Right ventricle myocardium inferior (tissue), 1 donor: ENCODE data around the gene MYCBP. TPM values are rescaled to one million over a fixed set of nuclear protein-coding genes. Genes with fewer than 3 reads are reported as not detected.

Experiments used
- total RNA-seq: library from RNA; stranded (reverse); fragmentation: NEBNext Ultra II Directional; extraction: Animal tissue kit (Norgen Biotek cat#: 25700); gene quantifications from one replicate; pipeline ENCODE4 v1.2.1, GENCODE V29; 2021
- donor health status: DM: no; HTN: yes; CAD: no; lungs with severe emphysema.

The MYCBP gene
- total RNA-seq, 1 donor from 2014 or later: 16.8 TPM

Other genes starting within 250 kb of the MYCBP start
- gene RRAGC, start 13.6 kb downstream of the MYCBP start, total RNA-seq: 24.6 TPM
- gene GJA9, start 8.2 kb upstream of the MYCBP start, total RNA-seq: not detected
- gene RHBDL2, start 68.5 kb upstream of the MYCBP start, total RNA-seq: 0.14 TPM
- gene AKIRIN1, start 117.9 kb upstream of the MYCBP start, total RNA-seq: 65.7 TPM
- gene NDUFS5, start 153.0 kb upstream of the MYCBP start, total RNA-seq: 776 TPM